GOT3 (cell line): ENCODE results near the gene PKD1L1.
"Not testable (repeated sequence)": the region's sequence is repeated elsewhere in the genome, so short reads cannot be mapped to it uniquely, and the experiment has no call there.

ENCODE experiments used
- DNase-seq: peaks from one replicate; lab custom pipeline; 2025; ENCODE audit warnings: mixed read lengths; lab: John Stamatoyannopoulos, UW

The PKD1L1 gene

DNA sequence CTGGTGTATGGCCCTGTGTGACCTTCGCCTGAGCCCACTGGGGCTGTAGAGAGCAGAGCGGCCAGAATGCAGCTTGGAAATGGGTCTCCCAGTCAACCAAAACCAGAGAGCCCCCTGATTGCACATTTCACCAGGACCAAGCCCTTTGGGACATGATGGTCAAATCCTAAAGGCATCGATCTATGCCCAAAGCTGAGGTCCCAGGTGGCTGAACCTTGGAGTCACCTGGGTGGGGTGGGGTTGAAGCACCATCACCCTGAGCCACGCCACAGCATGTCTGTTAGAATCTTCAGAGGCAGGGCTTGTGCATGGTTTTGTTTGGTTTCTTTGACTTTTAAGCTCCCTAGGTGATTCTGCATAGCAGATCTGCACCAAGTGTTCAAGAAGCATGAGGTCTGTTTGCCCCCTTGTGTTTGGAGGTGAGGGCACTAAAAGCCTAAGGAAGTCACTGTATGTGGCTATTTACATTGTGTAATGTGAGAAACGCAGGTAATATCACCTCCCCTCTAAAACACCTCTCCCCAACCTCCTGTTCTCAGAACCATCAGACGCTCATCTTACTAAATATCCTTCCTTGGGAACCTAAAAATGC is 9.6 kb downstream of the PKD1L1 start:
- no peak for DNase-seq

- no peak for DNase-seq
These were observed 10.3 kb downstream of the PKD1L1 start for GRCh38 chr7:47937711-47938573.

DNA sequence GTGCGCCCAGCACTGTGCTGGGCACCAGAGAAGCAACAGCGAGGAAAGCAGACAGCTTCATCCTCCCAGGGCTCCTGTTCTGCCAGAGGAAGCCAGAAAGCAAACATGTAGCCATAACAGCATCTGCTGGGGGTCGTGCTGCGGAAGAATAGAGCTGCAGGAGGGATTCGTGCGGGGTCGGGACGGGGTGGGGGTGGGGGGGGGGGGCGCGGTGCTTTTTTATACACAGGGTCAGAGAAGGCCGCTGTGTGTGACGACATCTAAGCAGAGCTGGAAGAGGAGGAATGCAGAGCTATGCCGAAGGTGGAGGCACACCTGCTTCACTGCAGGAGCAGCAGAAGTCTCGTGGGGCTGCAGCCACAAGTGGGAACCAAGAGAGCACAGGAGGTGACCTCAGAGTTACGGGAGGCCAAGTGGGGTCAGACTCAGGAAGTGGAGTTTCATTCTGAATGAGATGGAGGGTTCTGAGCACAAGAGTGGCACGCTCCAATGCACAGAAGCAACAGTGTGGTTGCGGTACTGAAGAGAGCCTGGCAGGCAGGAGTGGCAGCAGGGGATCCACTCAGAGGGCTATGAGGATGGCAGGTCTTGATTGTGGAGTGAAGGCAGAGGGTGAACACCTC is 11.1 kb downstream of the PKD1L1 start:
- no peak for DNase-seq

DNA sequence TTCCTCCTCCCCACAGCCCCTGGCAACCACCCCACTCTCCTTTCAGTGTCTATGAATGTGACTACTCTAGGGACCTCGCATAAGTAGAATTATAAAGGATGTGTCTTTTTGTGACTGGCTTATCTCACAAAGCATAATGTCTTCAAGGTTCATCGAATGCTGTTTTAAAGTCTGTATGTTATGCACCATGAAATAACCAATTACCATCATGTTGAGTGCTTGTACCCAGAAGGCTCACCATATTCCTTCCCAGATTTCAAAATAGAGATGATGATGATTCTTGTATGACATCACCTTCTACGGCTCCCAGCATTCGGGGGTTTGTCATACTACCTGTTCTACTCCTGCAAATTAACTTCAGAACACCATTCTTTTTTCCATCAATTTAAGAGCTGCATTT is 11.9 kb downstream of the PKD1L1 start:
- no peak for DNase-seq

DNA sequence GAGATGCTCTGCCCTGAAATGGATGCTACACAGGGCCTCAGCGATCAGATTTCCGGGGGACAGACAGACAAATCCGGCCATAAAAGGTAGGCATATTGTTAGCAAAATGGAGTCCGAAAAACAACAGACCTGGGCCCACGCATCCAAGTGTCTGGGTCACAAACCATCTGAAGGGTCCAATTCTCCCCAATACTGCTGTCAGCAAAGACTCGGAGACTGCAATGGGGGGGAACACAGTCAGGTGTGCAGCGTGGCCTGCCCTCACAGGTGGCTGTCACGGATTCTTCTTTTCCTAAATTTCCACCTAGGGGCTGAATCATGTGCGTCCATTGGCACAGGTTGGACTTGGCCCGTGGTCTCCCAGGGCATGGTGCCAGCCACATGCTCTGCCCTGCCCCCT is 12.9 kb downstream of the PKD1L1 start:
- DNase-seq = no peak

DNA sequence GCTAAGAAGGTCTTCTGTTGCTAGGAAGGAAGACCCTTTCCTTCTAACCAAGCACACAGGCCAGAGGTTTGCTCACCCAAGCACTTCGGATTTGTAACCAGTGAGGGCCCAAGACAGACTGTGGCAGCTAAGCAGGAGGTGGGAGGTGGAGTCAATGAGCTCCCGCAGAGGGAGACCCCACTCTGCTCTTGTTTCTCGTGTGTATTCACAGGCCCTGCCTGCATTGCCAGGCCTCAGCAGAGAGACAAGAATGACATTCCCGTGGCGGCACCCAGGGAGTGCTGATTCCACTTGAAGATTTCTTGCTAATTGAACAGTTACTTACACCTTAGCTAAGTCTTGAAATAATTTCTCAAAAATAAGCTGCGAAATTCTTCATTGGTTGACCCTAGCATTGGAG is 13.4 kb downstream of the PKD1L1 start:
- DNase-seq = no peak

DNA sequence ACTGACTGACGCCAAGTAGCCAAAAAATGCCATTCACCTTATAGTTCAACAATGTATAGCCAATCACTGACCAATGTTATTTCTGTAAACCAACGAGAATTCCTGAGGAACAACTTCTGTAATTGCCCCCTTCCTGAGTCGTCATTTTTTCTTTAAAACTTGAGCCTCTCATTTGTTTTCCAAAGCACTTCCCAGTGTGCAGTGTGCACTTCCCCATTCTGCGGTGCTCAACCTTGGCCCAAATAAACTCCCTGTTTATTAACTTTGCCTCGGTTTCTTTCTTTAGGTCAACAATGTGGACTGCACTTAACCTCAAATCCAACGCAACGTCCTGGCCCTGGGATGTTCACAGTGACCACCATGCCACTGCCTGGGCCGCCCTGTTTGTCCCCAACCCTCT is 15.1 kb downstream of the PKD1L1 start:
- no peak for DNase-seq

GRCh38 chr7:47932466-47933037 is 15.7 kb downstream of the PKD1L1 start:
- DNase-seq = no peak

- DNase-seq = no peak
These were observed 16.2 kb downstream of the PKD1L1 start for GRCh38 chr7:47932016-47932415.

DNA sequence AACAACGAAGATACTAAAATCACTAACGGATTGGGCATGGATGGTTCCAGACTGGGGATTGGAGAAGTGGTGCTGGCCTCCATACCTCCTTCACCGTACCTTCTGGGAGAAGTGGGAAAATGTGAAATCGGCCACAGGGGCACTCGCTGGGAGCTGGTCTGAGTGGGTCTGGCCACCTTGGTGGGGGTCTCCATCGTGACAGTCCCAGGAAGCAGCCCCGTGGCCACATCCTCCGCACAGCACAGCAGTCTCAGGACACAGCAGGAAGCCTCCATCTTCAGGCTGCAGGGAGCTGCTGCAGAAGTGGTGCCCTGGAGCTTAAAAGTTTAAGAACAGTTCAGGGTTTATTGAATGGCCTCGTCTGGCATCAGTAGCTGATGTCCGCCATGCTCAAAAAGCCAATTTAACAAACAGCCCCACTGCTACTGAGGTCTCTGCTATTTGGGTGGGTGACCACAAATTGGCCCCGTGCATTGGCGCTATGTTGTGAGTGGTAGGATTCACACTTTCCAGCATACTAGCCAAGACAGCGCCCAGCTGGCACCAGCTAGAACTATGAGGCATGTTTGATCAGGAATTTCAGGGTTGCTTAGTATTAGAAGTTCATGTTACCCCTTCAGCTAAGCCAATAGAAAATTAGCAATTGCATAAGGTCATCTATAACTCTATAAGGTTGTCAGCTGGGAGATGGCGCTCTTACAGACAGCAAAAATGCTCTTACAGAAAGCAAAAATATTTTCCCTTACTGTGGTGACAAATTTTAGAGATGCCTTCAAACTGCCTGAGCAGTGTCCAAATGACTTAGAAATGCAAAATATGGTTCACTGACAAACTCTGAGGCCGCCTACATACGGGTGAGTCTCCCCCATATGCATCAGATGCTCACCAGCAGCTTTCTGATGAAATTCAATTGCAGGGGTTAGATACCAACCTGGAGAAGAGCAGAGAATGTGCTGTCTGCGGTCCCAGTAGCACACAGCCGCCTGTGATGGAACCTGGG is 17.0 kb downstream of the PKD1L1 start:
- DNase-seq = no peak

DNA sequence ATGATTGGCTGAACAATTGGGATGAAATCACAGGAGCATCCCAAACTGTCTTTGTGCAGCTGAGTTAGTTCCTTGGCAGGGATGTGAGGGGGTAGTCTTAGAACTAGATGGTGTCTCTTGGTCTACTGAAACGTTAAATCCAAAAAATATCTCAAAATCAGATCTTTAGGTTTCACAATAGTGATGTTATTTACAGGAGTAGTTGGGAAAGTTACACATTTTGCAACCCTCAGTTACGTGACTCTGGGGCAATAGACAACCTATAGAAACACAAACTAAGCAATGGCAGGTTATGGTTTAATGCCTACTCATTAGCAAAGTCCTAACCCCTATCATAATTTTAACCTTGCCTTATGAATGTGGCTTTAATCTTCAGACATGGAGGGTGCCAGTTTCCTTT is 24.0 kb downstream of the PKD1L1 start:
- DNase-seq = no peak

GRCh38 chr7:47923081-47923875 is 25.0 kb downstream of the PKD1L1 start:
- DNase-seq = not testable (repeated sequence)

DNA sequence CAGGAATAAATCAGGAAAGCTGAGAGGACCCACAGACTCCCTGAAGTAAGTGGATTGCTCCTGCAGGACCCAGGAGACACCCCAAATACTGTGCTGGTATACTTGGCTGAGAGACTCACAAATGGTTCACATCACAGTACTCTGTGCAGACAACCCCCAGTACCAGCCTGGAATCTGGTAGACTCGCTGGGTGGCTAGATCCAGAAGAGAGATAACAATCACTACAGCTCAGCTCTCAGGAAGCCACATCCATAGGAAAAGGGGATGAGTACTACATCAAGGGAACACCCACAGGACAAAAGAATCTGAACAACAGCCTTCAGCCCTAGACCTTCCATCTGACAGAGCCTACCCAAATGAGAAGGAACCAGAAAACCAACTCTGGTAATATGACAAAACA is 31.8 kb downstream of the PKD1L1 start:
- not testable (repeated sequence) for DNase-seq

- DNase-seq = no peak
These were observed 32.7 kb downstream of the PKD1L1 start for GRCh38 chr7:47915616-47915976.

GRCh38 chr7:47914717-47915615 is 33.3 kb downstream of the PKD1L1 start:
- no peak for DNase-seq

- no peak for DNase-seq
These were observed 35.9 kb downstream of the PKD1L1 start for GRCh38 chr7:47912332-47912731.

- no peak for DNase-seq
These were observed 39.5 kb downstream of the PKD1L1 start for GRCh38 chr7:47908720-47909119.

GRCh38 chr7:47907981-47908616 is 40.2 kb downstream of the PKD1L1 start:
- DNase-seq = no peak

GRCh38 chr7:47906883-47907282 is 41.4 kb downstream of the PKD1L1 start:
- DNase-seq = no peak
